HFFc6 (cell line): ENCODE results near the gene EVA1A. TPM values are rescaled to one million over a fixed set of nuclear protein-coding genes. Genes with fewer than 3 reads are reported as not detected.

Experiments used
- DNase-seq: peaks from one replicate; pipeline ENCODE4 v3.0.0-alpha.2; 2018
- H3K27ac Mint-ChIP-seq: 2 replicates; pipeline ENCODE4 v1.8.0; 2020; ENCODE audit warnings: mild to moderate bottlenecking, mixed read lengths
- H3K27me3 Mint-ChIP-seq: 2 replicates; pipeline ENCODE4 v1.8.0; 2021; ENCODE audit warnings: mild to moderate bottlenecking, moderate library complexity, mixed read lengths; ENCODE audit not compliant: insufficient read depth
- H3K36me3 Mint-ChIP-seq: 2 replicates; pipeline ENCODE4 v1.8.0; 2021; ENCODE audit warnings: low read depth, mixed read lengths
- H3K4me1 Mint-ChIP-seq: 2 replicates; pipeline ENCODE4 v1.8.0; 2020; ENCODE audit warnings: low read depth, mixed read lengths
- H3K4me3 Mint-ChIP-seq: 2 replicates; pipeline ENCODE4 v1.8.0; 2020; ENCODE audit warnings: mild to moderate bottlenecking, moderate library complexity, mixed read lengths
- H3K9me3 Mint-ChIP-seq: 2 replicates; pipeline ENCODE4 v1.8.0; 2020; ENCODE audit warnings: mild to moderate bottlenecking, mixed read lengths
- CTCF ChIP-seq: fragments of 200-600 bp; sonication (generic); IDR thresholded peaks from 2 replicates; pipeline ENCODE4 v1.5.0; 2021; ENCODE audit warnings: antibody characterized with exemption, mild to moderate bottlenecking
- total RNA-seq, 6 experiments: library from RNA; stranded (reverse); fragmentation: NEBNext Ultra II Directional; extraction: Animal tissue kit (Norgen Biotek cat#: 25700); gene quantifications; 2 replicates in 1 of 6; 3 replicates in 5 of 6; pipeline ENCODE4 v1.2.3, GENCODE V29; 2021

The EVA1A gene
- total RNA-seq, 6 experiments from 2014 or later: 61.7 to 75.2 (median 68.8) TPM

DNA sequence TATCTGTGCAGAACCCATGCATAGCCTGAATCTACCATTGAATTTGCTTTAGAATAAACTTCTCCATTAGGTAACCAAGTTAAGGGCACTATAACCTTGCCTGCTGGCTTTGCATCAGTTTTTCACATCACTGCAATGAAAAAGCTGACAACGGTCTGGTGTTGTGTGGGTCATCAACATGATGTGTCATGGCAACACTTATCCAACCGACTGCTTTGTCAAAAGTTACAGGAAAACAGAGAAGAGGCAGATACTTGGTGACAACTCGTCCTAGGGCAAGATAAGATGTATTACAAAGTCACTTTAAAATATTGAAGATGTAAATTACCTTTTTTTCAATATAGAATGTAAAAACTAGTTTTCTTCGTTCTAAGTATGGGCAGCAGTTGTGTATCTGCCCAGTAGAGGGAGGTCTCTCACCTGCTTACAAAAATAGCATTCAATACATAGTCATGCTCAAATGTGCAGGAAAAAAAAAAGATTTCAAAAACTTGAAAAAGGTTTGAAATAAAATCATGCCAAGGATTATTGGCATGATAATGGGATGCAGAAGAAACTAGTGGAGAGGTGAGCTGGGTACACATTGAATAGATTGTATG, 96.3 kb downstream of the EVA1A start:
- Mint-ChIP-seq H3K4me1 (peaks cover 43% of the 10 kb centered on the region), H3K27ac (no peak overlapping the region), H3K4me3 (no peak overlapping the region), H3K27me3 (peaks cover 6% of the 10 kb centered on the region), H3K36me3 (no peaks in the 10 kb centered on the region), H3K9me3 (no peaks in the 10 kb centered on the region)
- peak; percentile 90 for TF ChIP-seq CTCF
- DNase-seq: peak; percentile 8

- H3K4me3 Mint-ChIP-seq: no peak overlapping the region
These were observed 98.0 kb downstream of the EVA1A start for GRCh38 chr2:75462721-75463120.

DNA sequence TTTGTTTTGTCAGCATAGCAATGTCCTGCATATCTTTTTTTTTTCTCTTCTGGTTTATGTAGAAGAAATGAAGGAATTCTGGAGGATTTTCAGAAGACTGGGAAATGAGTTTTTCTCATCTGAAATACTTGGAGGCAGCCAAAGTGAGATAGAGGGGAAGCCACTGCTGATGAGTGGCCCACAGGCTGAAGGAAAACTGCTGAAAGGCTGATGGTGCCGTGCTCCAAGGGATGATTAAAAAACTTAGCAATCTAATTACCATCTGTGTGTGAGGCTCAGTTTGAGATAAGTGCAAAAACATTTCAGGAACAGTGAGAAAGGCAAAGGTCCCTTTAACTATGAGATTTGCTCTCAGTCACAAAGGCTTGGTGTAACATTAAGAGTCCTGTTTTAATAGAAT, 98.5 kb downstream of the EVA1A start:
- Mint-ChIP-seq H3K9me3 (no peaks in the 10 kb centered on the region), H3K27ac (no peak overlapping the region), H3K27me3 (peaks cover 6% of the 10 kb centered on the region), H3K36me3 (no peaks in the 10 kb centered on the region), H3K4me1 (peaks cover 29% of the 10 kb centered on the region), H3K4me3 (no peak overlapping the region)
- no peak for DNase-seq
- TF ChIP-seq CTCF: no peak

More at GRCh38 chr2:75462721-75463120, 98.0 kb downstream of the EVA1A start:
- no peak for TF ChIP-seq CTCF
- no peaks in the 10 kb centered on the region for H3K36me3 Mint-ChIP-seq
- peaks cover 34% of the 10 kb centered on the region for H3K4me1 Mint-ChIP-seq
- H3K9me3 Mint-ChIP-seq: no peaks in the 10 kb centered on the region
- DNase-seq: no peak
- H3K27me3 Mint-ChIP-seq: peaks cover 6% of the 10 kb centered on the region
- no peak overlapping the region for H3K27ac Mint-ChIP-seq

- Mint-ChIP-seq H3K4me1 (peaks cover 17% of the 10 kb centered on the region), H3K9me3 (no peaks in the 10 kb centered on the region), H3K27me3 (peaks cover 10% of the 10 kb centered on the region), H3K36me3 (no peaks in the 10 kb centered on the region), H3K4me3 (no peak overlapping the region), H3K27ac (no peak overlapping the region)
- TF ChIP-seq CTCF: no peak
- DNase-seq: no peak
These were observed 100.1 kb downstream of the EVA1A start for GRCh38 chr2:75460630-75461029.

- Mint-ChIP-seq H3K36me3 (no peaks in the 10 kb centered on the region), H3K27ac (no peak overlapping the region), H3K9me3 (no peaks in the 10 kb centered on the region), H3K27me3 (peaks cover 11% of the 10 kb centered on the region), H3K4me1 (peaks cover 10% of the 10 kb centered on the region), H3K4me3 (no peak overlapping the region; the same call in 1 of the 2 replicates)
- DNase-seq: peak; percentile 82
- TF ChIP-seq CTCF: no peak
These were observed 101.0 kb downstream of the EVA1A start for GRCh38 chr2:75459565-75460310.
